ENCODE results near the gene ZNF8.

ZNF8 gene

DNA sequence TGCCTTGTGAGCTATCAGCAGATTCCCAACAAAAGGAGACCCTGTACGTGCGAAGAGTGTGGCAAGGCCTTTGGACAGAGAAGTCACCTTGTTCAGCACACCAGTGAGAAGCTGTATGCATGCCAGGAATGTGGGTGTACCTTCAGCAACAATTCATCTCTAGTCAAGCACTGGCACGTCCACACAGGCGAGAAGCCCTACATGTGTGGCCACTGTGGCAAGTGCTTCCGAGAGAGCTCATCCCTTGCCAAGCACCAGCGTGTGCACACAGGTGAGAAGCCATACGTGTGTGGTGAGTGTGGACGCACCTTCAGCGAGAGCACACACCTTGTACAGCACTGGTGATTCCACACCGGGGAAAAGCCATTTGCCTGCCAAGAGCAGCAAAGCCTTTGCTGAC, 40.5 kb downstream of the ZNF8 start:
- no peak for DNase-seq
- POLR2A ChIA-PET, result no interaction called here
- Histone ChIP-seq H3K27me3 (replicated peaks in 2 of 5; ENCODE audit: control insufficient read depth in 4 of 5, insufficient read depth in 5 of 5, low read length in 4 of 5) (no peaks in the 10 kb centered on the region), H3K9me3 (ENCODE audit: control extremely low read depth in 1 of 5, control insufficient read depth in 4 of 5, insufficient read depth in 2 of 5, low read depth in 1 of 5, low read length in 4 of 5) (peaks cover 0 to 10% (median 1%) of the 10 kb centered on the region in 5 experiments), H3K36me3 (ENCODE audit: control insufficient read depth in 4 of 4, insufficient read depth in 4 of 4, low read length in 3 of 4) (peaks cover 6 to 34% (median 21%) of the 10 kb centered on the region in 4 experiments), H3K27ac (ENCODE audit: insufficient read depth in 1 of 2, low read depth in 1 of 2, low read length in 2 of 2, poor library complexity in 1 of 2, severe bottlenecking in 2 of 2) (no peak overlapping the region), H3K4me1 (ENCODE audit: control extremely low read depth in 1 of 4, control insufficient read depth in 4 of 4, insufficient read depth in 4 of 4, low read length in 3 of 4) (no peaks in the 10 kb centered on the region), H3K4me3 (ENCODE audit: control insufficient read depth in 1 of 7, extremely low read depth in 1 of 7, insufficient read depth in 4 of 7, low read depth in 2 of 7, low read length in 6 of 7) (no peak overlapping the region)
- CTCF ChIA-PET, result no interaction called here
- WGBS (ENCODE audit: insufficient coverage), result 96% methylated on average over 10 of the region's 10 CpGs

DNA sequence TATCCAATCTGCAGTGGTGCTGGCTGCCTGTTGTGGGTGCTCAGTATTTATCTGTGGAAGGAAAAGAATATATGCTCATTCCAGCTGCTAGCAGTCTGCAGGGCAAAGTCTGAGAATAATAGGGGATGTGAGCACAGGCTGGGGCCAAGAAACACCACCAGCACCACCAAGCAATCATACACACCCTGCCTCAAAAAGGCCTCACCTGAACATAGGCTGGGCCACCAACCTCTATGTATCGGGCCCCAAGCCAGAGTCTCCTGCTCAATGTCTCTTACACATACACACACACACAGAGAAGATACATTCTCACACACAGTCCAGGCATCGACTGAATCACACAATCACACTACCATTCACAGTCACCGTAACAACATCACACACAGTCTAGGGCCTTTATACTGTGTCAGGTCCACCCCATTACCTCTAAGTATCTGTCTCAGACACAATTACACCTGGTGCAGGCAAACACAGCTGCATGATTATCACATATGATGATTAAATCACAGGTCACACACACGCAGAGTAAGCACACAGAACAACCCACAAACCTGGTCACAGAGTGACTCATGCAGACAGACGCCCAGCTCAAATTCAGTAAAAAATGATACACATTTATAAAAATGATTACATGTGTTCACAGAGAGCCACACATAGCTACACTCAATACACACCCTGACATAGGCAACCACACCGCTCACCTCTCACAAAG, 46.7 kb downstream of the ZNF8 start:
- no peak overlapping the region for H3K27ac ChIP-seq (ENCODE audit: insufficient read depth in 1 of 2, low read depth in 1 of 2, low read length in 2 of 2, poor library complexity in 1 of 2, severe bottlenecking in 2 of 2)
- H3K36me3 ChIP-seq (ENCODE audit: control insufficient read depth in 4 of 4, insufficient read depth in 4 of 4, low read length in 3 of 4), result peaks cover 0 to 12% (median 2%) of the 10 kb centered on the region in 4 experiments
- H3K4me1 ChIP-seq (ENCODE audit: control extremely low read depth in 1 of 4, control insufficient read depth in 4 of 4, insufficient read depth in 4 of 4, low read length in 3 of 4), result peaks cover 0 to 27% (median 21%) of the 10 kb centered on the region in 4 experiments
- H3K9me3 ChIP-seq (ENCODE audit: control extremely low read depth in 1 of 5, control insufficient read depth in 4 of 5, insufficient read depth in 2 of 5, low read depth in 1 of 5, low read length in 4 of 5), result no peaks in the 10 kb centered on the region
- ChIA-PET POLR2A (interaction anchor here (1.2 kb wide), 1 partner anchor 21 kb away, joined by 3 read pairs; no protein-coding TSS in a partner anchor), CTCF (interaction anchor here (0.8 to 1.5 kb wide), 5 partner anchors 24 to 174 kb away, joined by 3 to 8 read pairs (median 3); partner anchors contain the start of genes ZNF497 and ZNF584)
- no peak for DNase-seq
- H3K4me3 ChIP-seq (ENCODE audit: control insufficient read depth in 1 of 7, extremely low read depth in 1 of 7, insufficient read depth in 4 of 7, low read depth in 2 of 7, low read length in 6 of 7), result peak overlapping the region in 4 of 7 experiments; percentile 33 to 100 (median 90)
- H3K27me3 ChIP-seq (replicated peaks in 2 of 5; ENCODE audit: control insufficient read depth in 4 of 5, insufficient read depth in 5 of 5, low read length in 4 of 5), result no peaks in the 10 kb centered on the region
- 96% methylated on average over 4 of the region's 6 CpGs for WGBS (ENCODE audit: insufficient coverage)

DNA sequence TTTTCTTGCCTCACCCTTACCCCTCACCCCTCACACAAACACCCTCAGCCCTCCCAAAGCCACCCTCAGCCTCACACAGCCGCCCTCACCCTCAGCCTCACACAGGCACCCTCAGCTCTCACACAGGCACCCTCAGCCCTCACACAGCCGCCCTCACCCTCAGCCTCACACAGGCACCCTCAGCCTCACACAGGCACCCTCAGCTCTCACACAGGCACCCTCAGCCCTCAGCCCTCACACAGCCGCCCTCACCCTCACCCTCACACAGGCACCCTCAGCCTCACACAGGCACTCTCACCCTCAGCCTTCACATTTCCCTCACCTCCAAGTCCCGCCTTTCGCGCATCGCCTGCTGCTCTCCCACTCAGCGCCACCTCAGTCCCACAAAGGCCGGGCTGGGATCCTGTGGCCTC, 47.8 kb downstream of the ZNF8 start:
- no peak for DNase-seq
- ChIA-PET POLR2A (interaction anchor here (0.8 to 1.2 kb wide), 3 partner anchors 20 to 143 kb away, joined by 3 to 7 read pairs (median 4); partner anchors contain the start of gene ZNF274), CTCF (interaction anchor here (1.0 to 1.5 kb wide), 5 partner anchors 17 to 107 kb away, joined by 3 to 8 read pairs (median 3); partner anchors contain the start of genes ZNF497 and ZNF584)
- Histone ChIP-seq H3K27ac (ENCODE audit: insufficient read depth in 1 of 2, low read depth in 1 of 2, low read length in 2 of 2, poor library complexity in 1 of 2, severe bottlenecking in 2 of 2) (peak overlapping the region; percentile 36 to 80), H3K27me3 (replicated peaks in 2 of 5; ENCODE audit: control insufficient read depth in 4 of 5, insufficient read depth in 5 of 5, low read length in 4 of 5) (no peaks in the 10 kb centered on the region), H3K4me3 (ENCODE audit: control insufficient read depth in 1 of 7, extremely low read depth in 1 of 7, insufficient read depth in 4 of 7, low read depth in 2 of 7, low read length in 6 of 7) (peak overlapping the region; percentile 72 to 100 (median 94)), H3K4me1 (ENCODE audit: control extremely low read depth in 1 of 4, control insufficient read depth in 4 of 4, insufficient read depth in 4 of 4, low read length in 3 of 4) (peaks cover 0 to 27% (median 21%) of the 10 kb centered on the region in 4 experiments), H3K36me3 (ENCODE audit: control insufficient read depth in 4 of 4, insufficient read depth in 4 of 4, low read length in 3 of 4) (peaks cover 0 to 11% (median 2%) of the 10 kb centered on the region in 4 experiments), H3K9me3 (ENCODE audit: control extremely low read depth in 1 of 5, control insufficient read depth in 4 of 5, insufficient read depth in 2 of 5, low read depth in 1 of 5, low read length in 4 of 5) (no peaks in the 10 kb centered on the region)
- WGBS (ENCODE audit: insufficient coverage), result 5% methylated on average over 3 of the region's 9 CpGs

DNA sequence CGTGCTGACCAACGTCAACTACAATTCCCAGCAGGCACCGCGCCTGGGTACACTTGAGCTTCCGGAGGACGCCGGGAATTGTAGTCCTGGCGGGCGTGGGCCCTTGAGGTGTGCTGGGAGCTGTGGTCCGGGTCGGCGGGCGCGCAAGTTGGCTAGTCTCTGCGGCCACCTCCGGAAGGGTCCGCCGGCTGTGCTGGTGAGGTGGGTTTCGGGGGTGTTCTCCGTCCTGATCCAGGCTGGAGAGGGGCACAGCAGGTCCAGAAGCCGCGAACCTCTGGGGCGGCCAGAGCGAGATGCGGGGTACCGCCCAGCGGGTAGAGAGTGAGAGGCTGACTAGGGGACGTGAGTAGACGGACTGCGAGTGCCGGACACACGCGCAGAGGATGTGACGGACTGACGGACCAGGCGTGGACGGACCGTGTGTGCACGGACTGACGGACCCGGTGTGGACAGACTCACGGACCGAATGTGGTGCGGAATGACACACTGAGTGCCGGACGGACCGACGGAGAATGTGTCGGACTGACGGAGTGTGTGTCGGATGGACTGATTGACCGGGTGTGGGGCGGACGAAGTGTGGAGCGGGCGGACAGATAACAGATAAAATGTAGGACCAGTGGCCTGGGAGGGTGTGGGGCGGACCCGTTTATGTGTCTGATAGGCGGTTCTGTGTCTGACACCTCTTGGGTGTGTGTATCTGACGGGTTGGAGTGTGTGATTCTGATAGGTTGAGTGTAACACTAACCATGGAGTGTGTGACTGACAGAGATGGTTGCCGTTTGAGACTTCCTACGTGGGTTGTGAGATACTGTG, 48.4 kb downstream of the ZNF8 start, which contains the start of gene ZSCAN22:
Gene ZSCAN22, plus strand, starts transcription at position 81 of the 813 bp plus-strand sequence. CDS start 7,809 bp downstream, outside the sequence.
- Histone ChIP-seq H3K27me3 (replicated peaks in 2 of 5; ENCODE audit: control insufficient read depth in 4 of 5, insufficient read depth in 5 of 5, low read length in 4 of 5) (no peaks in the 10 kb centered on the region), H3K36me3 (ENCODE audit: control insufficient read depth in 4 of 4, insufficient read depth in 4 of 4, low read length in 3 of 4) (peaks cover 0 to 7% (median 2%) of the 10 kb centered on the region in 4 experiments), H3K4me3 (ENCODE audit: control insufficient read depth in 1 of 7, extremely low read depth in 1 of 7, insufficient read depth in 4 of 7, low read depth in 2 of 7, low read length in 6 of 7) (peak within 1 kb of the TSS; percentile 72 to 100 (median 94)), H3K9me3 (ENCODE audit: control extremely low read depth in 1 of 5, control insufficient read depth in 4 of 5, insufficient read depth in 2 of 5, low read depth in 1 of 5, low read length in 4 of 5) (no peaks in the 10 kb centered on the region), H3K4me1 (ENCODE audit: control extremely low read depth in 1 of 4, control insufficient read depth in 4 of 4, insufficient read depth in 4 of 4, low read length in 3 of 4) (peaks cover 0 to 27% (median 21%) of the 10 kb centered on the region in 4 experiments), H3K27ac (ENCODE audit: insufficient read depth in 1 of 2, low read depth in 1 of 2, low read length in 2 of 2, poor library complexity in 1 of 2, severe bottlenecking in 2 of 2) (peak within 1 kb of the TSS; percentile 36 to 80)
- peak; percentile 86 to 92 (median 88) for DNase-seq
- CTCF ChIA-PET, result interaction anchor here (1.0 to 1.5 kb wide), 4 partner anchors 18 to 82 kb away, joined by 3 to 8 read pairs (median 4); partner anchors contain the start of genes ZNF497 and ZNF584
- WGBS (ENCODE audit: insufficient coverage), result 0% methylated on average over 40 of the region's 62 CpGs
- POLR2A ChIA-PET, result interaction anchor here (0.8 to 1.2 kb wide), 3 partner anchors 20 to 144 kb away, joined by 3 to 7 read pairs (median 4); partner anchors contain the start of gene ZNF274

DNA sequence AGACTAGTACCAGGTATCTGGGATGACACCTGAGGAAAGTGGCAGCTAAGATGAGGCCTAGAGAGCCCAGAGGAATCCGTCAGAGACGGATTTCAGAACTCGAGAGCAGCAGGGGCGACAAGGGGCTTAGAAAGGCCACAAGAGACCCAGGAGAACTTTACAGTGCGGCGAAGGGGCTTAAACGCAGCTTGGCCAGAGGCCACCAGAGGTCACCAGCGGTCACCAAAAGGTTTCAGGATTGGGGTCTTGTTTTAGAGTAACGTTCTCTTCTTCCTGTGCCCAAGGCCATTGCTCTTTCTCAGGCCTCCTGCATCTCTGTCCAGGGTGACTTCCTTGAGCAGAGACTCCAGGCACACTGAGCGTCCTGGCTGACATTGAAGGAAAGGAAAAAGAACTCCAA, 50.2 kb downstream of the ZNF8 start:
- H3K4me3 ChIP-seq (ENCODE audit: control insufficient read depth in 1 of 7, extremely low read depth in 1 of 7, insufficient read depth in 4 of 7, low read depth in 2 of 7, low read length in 6 of 7), result no peak overlapping the region
- no peaks in the 10 kb centered on the region for H3K36me3 ChIP-seq (ENCODE audit: control insufficient read depth in 4 of 4, insufficient read depth in 4 of 4, low read length in 3 of 4)
- no peak overlapping the region for H3K27ac ChIP-seq (ENCODE audit: insufficient read depth in 1 of 2, low read depth in 1 of 2, low read length in 2 of 2, poor library complexity in 1 of 2, severe bottlenecking in 2 of 2)
- no peaks in the 10 kb centered on the region for H3K9me3 ChIP-seq (ENCODE audit: control extremely low read depth in 1 of 5, control insufficient read depth in 4 of 5, insufficient read depth in 2 of 5, low read depth in 1 of 5, low read length in 4 of 5)
- DNase-seq, result peak; percentile 59 to 72 (median 64)
- H3K27me3 ChIP-seq (replicated peaks in 2 of 5; ENCODE audit: control insufficient read depth in 4 of 5, insufficient read depth in 5 of 5, low read length in 4 of 5), result no peaks in the 10 kb centered on the region
- WGBS (ENCODE audit: insufficient coverage), result 64% methylated on average over 9 of the region's 10 CpGs
- ChIA-PET POLR2A (no interaction called here), CTCF (interaction anchor here (0.8 to 2.3 kb wide), 3 partner anchors 32 to 78 kb away, joined by 3 to 8 read pairs (median 3); no protein-coding TSS in a partner anchor)
- peaks cover 0 to 27% (median 21%) of the 10 kb centered on the region in 4 experiments for H3K4me1 ChIP-seq (ENCODE audit: control extremely low read depth in 1 of 4, control insufficient read depth in 4 of 4, insufficient read depth in 4 of 4, low read length in 3 of 4)

DNA sequence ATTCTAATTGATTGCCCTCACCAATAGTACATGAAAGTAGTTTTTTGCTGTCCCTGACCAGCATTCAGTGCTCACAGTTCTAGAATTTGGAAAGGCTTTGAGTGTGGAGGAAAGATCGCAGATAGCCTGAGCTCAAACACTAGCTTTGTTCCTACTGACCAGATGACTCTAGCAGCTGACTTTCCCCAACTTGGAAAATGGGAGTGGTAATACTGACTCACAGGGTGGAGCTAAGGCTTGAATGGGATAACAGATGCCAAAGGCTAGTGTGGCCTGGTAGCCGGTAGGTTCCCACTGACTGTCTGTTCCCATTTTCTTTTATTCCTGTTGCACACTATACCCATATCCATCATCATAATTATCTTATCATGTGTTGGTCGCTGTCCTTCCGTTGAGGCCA, 51.7 kb downstream of the ZNF8 start:
- Histone ChIP-seq H3K27ac (ENCODE audit: insufficient read depth in 1 of 2, low read depth in 1 of 2, low read length in 2 of 2, poor library complexity in 1 of 2, severe bottlenecking in 2 of 2) (no peak overlapping the region), H3K27me3 (replicated peaks in 2 of 5; ENCODE audit: control insufficient read depth in 4 of 5, insufficient read depth in 5 of 5, low read length in 4 of 5) (no peaks in the 10 kb centered on the region), H3K4me1 (ENCODE audit: control extremely low read depth in 1 of 4, control insufficient read depth in 4 of 4, insufficient read depth in 4 of 4, low read length in 3 of 4) (peaks cover 0 to 25% (median 21%) of the 10 kb centered on the region in 4 experiments), H3K36me3 (ENCODE audit: control insufficient read depth in 4 of 4, insufficient read depth in 4 of 4, low read length in 3 of 4) (peaks cover 0 to 11% (median 8%) of the 10 kb centered on the region in 4 experiments), H3K4me3 (ENCODE audit: control insufficient read depth in 1 of 7, extremely low read depth in 1 of 7, insufficient read depth in 4 of 7, low read depth in 2 of 7, low read length in 6 of 7) (no peak overlapping the region), H3K9me3 (ENCODE audit: control extremely low read depth in 1 of 5, control insufficient read depth in 4 of 5, insufficient read depth in 2 of 5, low read depth in 1 of 5, low read length in 4 of 5) (no peaks in the 10 kb centered on the region)
- WGBS (ENCODE audit: insufficient coverage), result 93% methylated on average over 3 of the region's 4 CpGs
- ChIA-PET POLR2A (no interaction called here), CTCF (interaction anchor here (0.7 to 1.6 kb wide), 5 partner anchors 9 to 170 kb away, joined by 3 to 6 read pairs (median 3); no protein-coding TSS in a partner anchor)
- no peak for DNase-seq
